A549 (cell line): Measurements from ENCODE around the gene ARMC7. TPM values are rescaled to one million over a fixed set of nuclear protein-coding genes. Genes with fewer than 3 reads are reported as not detected.

Source experiments
- ATAC-seq, 2 experiments: fragments of 200-7000 bp in 1 of 2; fragments of >200 bp in 1 of 2; cut with Nextera tagmentation in 1 of 2; cut with Tn5 transposase in 1 of 2; 3 replicates each; pipeline versions ENCODE4 v1.8.0 to v1.9.1; 2018 to 2020; ENCODE audit warnings: mild to moderate bottlenecking in 1 of 2, moderate library complexity in 1 of 2
- CTCF ChIA-PET: fragments of 300-600 bp; sonication (Branson Sonifier 250); formaldehyde crosslinking; extraction: SDS; loops from one replicate; lab custom pipeline; 2021; ENCODE audit warnings: antibody characterized with exemption, inconsistent platforms; lab: Yijun Ruan, JAX
- POLR2A ChIA-PET: fragments of 350-600 bp; formaldehyde crosslinking; extraction: SDS; loops from one replicate; lab custom pipeline; 2021; ENCODE audit warnings: antibody characterized with exemption, inconsistent platforms; lab: Yijun Ruan, JAX
- DNase-seq, 2 experiments: peaks; one replicate each; pipeline versions ENCODE4 v3.0.0 to v3.0.0-alpha.2; 2011 to 2016; ENCODE audit warnings: low read depth in 1 of 2, low spot score in 1 of 2
- FAIRE-seq: peaks from 2 replicates; lab custom pipeline; 2011; peaks lifted over from hg19 to GRCh38; lab: Jason Lieb, UNC
- H3K27ac ChIP-seq, 2 experiments: fragments of >200 bp; sonication (Bioruptor Twin); formaldehyde crosslinking; 3 replicates each; pipeline ENCODE4 v1.5.1; 2016 to 2017
- H3K4me1 ChIP-seq: fragments of >200 bp; sonication (Bioruptor Twin); formaldehyde crosslinking; 3 replicates; pipeline ENCODE4 v1.6.1; 2016
- H3K4me2 ChIP-seq: fragments of >200 bp; sonication (Bioruptor Twin); formaldehyde crosslinking; 3 replicates; pipeline ENCODE4 v1.6.1; 2016
- H3K4me3 ChIP-seq: fragments of >200 bp; sonication (Bioruptor Twin); formaldehyde crosslinking; 3 replicates; pipeline ENCODE4 v1.5.1; 2016
- H3K9me3 ChIP-seq: fragments of >200 bp; sonication (Bioruptor Twin); formaldehyde crosslinking; 3 replicates; pipeline ENCODE4 v1.6.1; 2016
- BHLHE40 ChIP-seq: IDR thresholded peaks from 2 replicates; pipeline ENCODE4 v1.6.1; 2012; ENCODE audit warnings: low read depth, low read length, inconsistent platforms
- EP300 ChIP-seq, 2 experiments: fragments of >200 bp; sonication (Bioruptor Twin); formaldehyde crosslinking; IDR thresholded peaks; 2 replicates in 1 of 2; 3 replicates in 1 of 2; pipeline ENCODE4 v1.6.1; 2016 to 2017
- FOXS1 ChIP-seq: fragments of 250-450 bp; sonication (Bioruptor Pico); IDR thresholded peaks from 2 replicates; pipeline ENCODE4 v1.5.0; 2020; ENCODE audit warnings: mild to moderate bottlenecking, moderate library complexity
- HOXB13 ChIP-seq: fragments of 250-450 bp; sonication (Bioruptor Pico); IDR thresholded peaks from 2 replicates; pipeline ENCODE4 v1.5.0; 2020; ENCODE audit warnings: low read depth, mild to moderate bottlenecking, moderate library complexity
- KDM5A ChIP-seq: fragments of 200-600 bp; sonication (generic); IDR thresholded peaks from 2 replicates; pipeline ENCODE4 v1.6.1; 2016; ENCODE audit warnings: antibody characterized with exemption, mild to moderate bottlenecking
- NR3C1 ChIP-seq: fragments of >200 bp; sonication (Bioruptor Twin); formaldehyde crosslinking; IDR thresholded peaks from 3 replicates; pipeline ENCODE4 v1.6.1; 2017
- RNF2 ChIP-seq: fragments of 200-600 bp; sonication (generic); IDR thresholded peaks from 2 replicates; pipeline ENCODE4 v1.6.1; 2016; ENCODE audit warnings: low read depth, mild to moderate bottlenecking, antibody characterized with exemption, moderate library complexity, borderline replicate concordance
- WGBS: methylation state at CpG from one replicate; pipeline ENCODE4 v1.1.6; 2017; ENCODE audit errors: missing lambda C conversion rate; 5-methylcytosine and 5-hydroxymethylcytosine counted together
- polyA plus RNA-seq, 4 experiments: library from polyadenylated mRNA; depleted of rRNA in 3 of 4; stranded (reverse); fragments of >200 nt; fragmentation: RNase III in 1 of 4; extraction: RNeasy Plus Mini Kit Qiagen cat#74134 plus additional on column Dnase treatment in 1 of 4; gene quantifications; 2 replicates in 3 of 4; 3 replicates in 1 of 4; pipeline ENCODE4 v1.2.3, GENCODE V29; 2011 to 2017
- TF ChIP-seq, protein P1 (sequence below): fragments of >200 bp; sonication (Bioruptor Twin); formaldehyde crosslinking; IDR thresholded peaks from 3 replicates; pipeline ENCODE4 v1.6.1; 2016
- TF ChIP-seq, protein P2 (sequence below): IDR thresholded peaks from 2 replicates; pipeline ENCODE4 v1.6.1; 2012
- TF ChIP-seq, protein P3 (sequence below): IDR thresholded peaks from 2 replicates; pipeline ENCODE4 v1.6.1; 2012
- TF ChIP-seq, protein P4 (sequence below): fragments of 250-450 bp; sonication (Bioruptor Pico); IDR thresholded peaks from 2 replicates; pipeline ENCODE4 v1.5.0; 2021; ENCODE audit warnings: mild to moderate bottlenecking, moderate library complexity, borderline replicate concordance
- TF ChIP-seq, protein P5 (sequence below): fragments of 200-600 bp; sonication (generic); IDR thresholded peaks from 2 replicates; pipeline ENCODE4 v1.6.1; 2016; ENCODE audit warnings: antibody characterized with exemption, mild to moderate bottlenecking, moderate library complexity

The ARMC7 gene
- polyA plus RNA-seq, 2 of the 4 experiments (the other 2 are of a cell fraction): 8.5 to 12.6 TPM

DNA sequence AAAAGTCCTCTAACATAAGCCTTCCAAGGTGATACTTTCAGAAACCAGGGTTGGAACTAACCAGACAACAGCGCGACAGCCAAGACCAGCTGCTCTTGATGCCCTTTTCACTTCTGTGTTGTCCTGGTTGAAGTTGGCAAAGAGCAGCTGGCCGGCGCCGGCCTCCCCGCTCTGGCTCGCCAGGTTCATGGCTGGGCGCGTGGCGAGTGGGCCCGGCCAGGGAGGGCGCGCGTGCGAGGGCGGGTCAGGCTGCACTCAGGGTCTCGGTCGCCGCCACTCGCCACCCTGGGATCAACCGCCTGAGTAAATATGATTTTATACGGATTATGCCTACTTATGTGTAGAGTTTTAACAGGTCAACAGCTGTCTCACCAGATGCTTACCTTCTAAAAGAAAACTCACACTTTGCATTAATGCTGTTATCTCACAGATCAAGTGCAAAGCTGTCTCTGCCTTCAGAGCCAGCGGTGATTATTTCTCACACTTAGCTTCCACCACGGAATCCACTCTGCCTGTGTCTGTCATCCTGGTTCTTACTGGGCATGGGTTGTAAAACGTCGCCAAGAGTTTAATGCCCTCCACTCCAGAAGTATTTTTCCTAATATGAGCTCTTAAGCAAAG is 49.2 kb upstream of the ARMC7 start:
- H3K4me1 ChIP-seq: no peaks in the 10 kb centered on the region
- ATAC-seq (no peak), FAIRE-seq (no peak), DNase-seq (no peak)
- no peaks in the 10 kb centered on the region for H3K9me3 ChIP-seq
- 93% methylated on average over 26 of the region's 26 CpGs for WGBS
- POLR2A ChIA-PET: interaction anchor here (0.5 to 1.6 kb wide), 9 partner anchors 13 to 201 kb away, joined by 3 to 7 read pairs (median 3); partner anchors contain the start of genes ARMC7, GGA3, JPT1 and KCTD2
- H3K4me3 ChIP-seq: no peak overlapping the region
- no peak overlapping the region for H3K4me2 ChIP-seq
- no peak overlapping the region for H3K27ac ChIP-seq
- TF ChIP-seq, protein P1, sequence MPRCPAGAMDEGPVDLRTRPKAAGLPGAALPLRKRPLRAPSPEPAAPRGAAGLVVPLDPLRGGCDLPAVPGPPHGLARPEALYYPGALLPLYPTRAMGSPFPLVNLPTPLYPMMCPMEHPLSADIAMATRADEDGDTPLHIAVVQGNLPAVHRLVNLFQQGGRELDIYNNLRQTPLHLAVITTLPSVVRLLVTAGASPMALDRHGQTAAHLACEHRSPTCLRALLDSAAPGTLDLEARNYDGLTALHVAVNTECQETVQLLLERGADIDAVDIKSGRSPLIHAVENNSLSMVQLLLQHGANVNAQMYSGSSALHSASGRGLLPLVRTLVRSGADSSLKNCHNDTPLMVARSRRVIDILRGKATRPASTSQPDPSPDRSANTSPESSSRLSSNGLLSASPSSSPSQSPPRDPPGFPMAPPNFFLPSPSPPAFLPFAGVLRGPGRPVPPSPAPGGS: no peak
- TF ChIP-seq, protein P2, sequence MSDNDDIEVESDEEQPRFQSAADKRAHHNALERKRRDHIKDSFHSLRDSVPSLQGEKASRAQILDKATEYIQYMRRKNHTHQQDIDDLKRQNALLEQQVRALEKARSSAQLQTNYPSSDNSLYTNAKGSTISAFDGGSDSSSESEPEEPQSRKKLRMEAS: no peak
- CTCF ChIA-PET: interaction anchor here (0.6 to 81.8 kb wide), 28 partner anchors 12 to 352 kb away, joined by 3 to 3429 read pairs (median 6); partner anchors contain the start of genes ARMC7, HID1, MIF4GD and NT5C

DNA sequence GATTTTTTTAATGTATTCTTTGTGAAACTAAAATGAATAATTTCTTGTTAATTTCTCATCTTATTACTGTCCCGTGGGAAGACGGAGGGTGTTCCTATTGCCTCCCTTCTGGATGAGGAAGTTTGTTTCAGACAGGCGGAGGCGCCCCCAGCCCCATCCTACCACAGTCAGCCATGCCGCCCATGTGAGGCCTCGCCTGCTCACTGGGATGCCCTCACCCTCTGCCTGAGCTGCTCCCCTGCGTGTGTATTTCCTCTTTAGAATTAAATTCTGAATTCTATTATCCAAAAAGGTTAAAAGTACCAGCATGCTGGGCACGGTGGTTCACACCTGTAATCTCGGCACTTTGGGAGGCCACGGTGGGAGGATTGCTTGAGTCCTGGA is 48.7 kb upstream of the ARMC7 start:
- ChIA-PET POLR2A (interaction anchor here (1.1 kb wide), 1 partner anchor 94 kb away, joined by 4 read pairs; the partner anchor contains the start of gene JPT1), CTCF (interaction anchor here (0.6 to 81.8 kb wide), 18 partner anchors 12 to 228 kb away, joined by 3 to 3429 read pairs (median 8); partner anchors contain the start of genes ARMC7, MIF4GD, NT5C and SLC16A5)
- Histone ChIP-seq H3K27ac (no peak overlapping the region), H3K4me2 (no peak overlapping the region), H3K9me3 (no peaks in the 10 kb centered on the region), H3K4me3 (no peak overlapping the region), H3K4me1 (no peaks in the 10 kb centered on the region)
- DNase-seq (no peak), ATAC-seq (no peak), FAIRE-seq (no peak)
- whole genome bisulfite sequencing: 95% methylated on average over 10 of the region's 10 CpGs
- TF ChIP-seq RNF2: no peak
- TF ChIP-seq FOXS1 (CRISPR knock-in tag): no peak
- TF ChIP-seq EP300 (IDR thresholded peaks at IDR 0.05): no peak
- TF ChIP-seq, protein P1: no peak
- no peak for TF ChIP-seq HOXB13 (CRISPR knock-in tag)

DNA sequence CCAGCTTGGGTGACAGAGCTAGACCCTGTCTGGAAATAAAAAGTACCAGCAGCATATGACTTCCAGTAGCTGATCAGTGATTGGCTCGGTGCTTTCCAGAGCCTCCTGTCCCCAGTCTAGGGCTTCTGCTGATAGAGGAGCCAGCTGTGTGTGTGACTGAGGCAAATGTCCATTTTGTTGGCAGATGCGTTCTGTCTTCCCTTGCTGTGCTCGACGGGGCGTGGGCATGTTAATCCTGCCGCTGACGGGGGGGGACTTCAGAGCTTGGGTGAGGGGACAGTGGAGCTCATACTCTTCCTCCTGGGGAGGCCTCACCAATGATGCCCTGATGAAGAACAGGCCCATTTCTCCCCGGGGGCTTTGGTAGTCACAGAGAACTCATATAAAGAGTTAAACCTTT is 48.2 kb upstream of the ARMC7 start:
- no peak for FAIRE-seq
- ATAC-seq: no peak
- ChIA-PET POLR2A (no interaction called here), CTCF (interaction anchor here (0.8 to 81.8 kb wide), 11 partner anchors 13 to 227 kb away, joined by 3 to 3429 read pairs (median 27); partner anchors contain the start of genes ARMC7, MIF4GD, NT5C and SLC16A5)
- H3K27ac ChIP-seq: no peak overlapping the region
- H3K4me2 ChIP-seq: no peak overlapping the region
- H3K4me1 ChIP-seq: no peaks in the 10 kb centered on the region
- no peak for DNase-seq
- H3K9me3 ChIP-seq: no peaks in the 10 kb centered on the region
- 96% methylated on average over 8 of the region's 8 CpGs for WGBS
- TF ChIP-seq, protein P3, sequence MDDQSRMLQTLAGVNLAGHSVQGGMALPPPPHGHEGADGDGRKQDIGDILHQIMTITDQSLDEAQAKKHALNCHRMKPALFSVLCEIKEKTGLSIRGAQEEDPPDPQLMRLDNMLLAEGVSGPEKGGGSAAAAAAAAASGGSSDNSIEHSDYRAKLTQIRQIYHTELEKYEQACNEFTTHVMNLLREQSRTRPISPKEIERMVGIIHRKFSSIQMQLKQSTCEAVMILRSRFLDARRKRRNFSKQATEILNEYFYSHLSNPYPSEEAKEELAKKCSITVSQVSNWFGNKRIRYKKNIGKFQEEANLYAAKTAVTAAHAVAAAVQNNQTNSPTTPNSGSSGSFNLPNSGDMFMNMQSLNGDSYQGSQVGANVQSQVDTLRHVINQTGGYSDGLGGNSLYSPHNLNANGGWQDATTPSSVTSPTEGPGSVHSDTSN: no peak
- TF ChIP-seq, protein P4, sequence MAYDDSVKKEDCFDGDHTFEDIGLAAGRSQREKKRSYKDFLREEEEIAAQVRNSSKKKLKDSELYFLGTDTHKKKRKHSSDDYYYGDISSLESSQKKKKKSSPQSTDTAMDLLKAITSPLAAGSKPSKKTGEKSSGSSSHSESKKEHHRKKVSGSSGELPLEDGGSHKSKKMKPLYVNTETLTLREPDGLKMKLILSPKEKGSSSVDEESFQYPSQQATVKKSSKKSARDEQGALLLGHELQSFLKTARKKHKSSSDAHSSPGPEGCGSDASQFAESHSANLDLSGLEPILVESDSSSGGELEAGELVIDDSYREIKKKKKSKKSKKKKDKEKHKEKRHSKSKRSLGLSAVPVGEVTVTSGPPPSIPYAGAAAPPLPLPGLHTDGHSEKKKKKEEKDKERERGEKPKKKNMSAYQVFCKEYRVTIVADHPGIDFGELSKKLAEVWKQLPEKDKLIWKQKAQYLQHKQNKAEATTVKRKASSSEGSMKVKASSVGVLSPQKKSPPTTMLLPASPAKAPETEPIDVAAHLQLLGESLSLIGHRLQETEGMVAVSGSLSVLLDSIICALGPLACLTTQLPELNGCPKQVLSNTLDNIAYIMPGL (CRISPR knock-in tag): no peak
- no peak overlapping the region for H3K4me3 ChIP-seq

DNA sequence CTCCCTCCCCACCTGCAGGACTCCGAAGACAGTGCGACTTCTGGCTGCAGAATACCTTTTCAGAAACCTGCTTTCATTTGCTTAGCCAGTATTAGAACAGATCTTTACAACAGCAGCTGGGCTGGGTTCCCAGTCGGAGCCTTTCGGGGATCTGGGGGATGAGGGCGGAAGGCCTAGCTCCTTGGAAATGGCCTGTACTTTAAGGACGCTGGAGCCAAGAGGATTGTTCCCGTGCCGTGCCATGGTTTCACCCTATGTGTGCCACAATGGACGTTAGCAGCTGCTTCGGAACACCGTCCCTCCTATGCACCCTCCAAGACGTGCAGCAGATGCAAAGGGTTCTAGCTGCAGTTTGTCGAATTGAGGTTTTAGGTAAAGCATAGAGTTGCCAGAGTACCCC is 46.6 kb upstream of the ARMC7 start:
- POLR2A ChIA-PET: interaction anchor here (1.1 kb wide), 1 partner anchor 91 kb away, joined by 4 read pairs; the partner anchor contains the start of gene JPT1

More for the DNA sequence above, 46.6 kb upstream of the ARMC7 start:
- CTCF ChIA-PET: interaction anchor here (0.6 to 81.8 kb wide), 11 partner anchors 10 to 339 kb away, joined by 3 to 3429 read pairs (median 4); partner anchors contain the start of genes ARMC7, ATP5PD, KCTD2 and NT5C
- H3K4me2 ChIP-seq: no peak overlapping the region
- 88% methylated on average over 13 of the region's 13 CpGs for WGBS
- TF ChIP-seq, protein P5, sequence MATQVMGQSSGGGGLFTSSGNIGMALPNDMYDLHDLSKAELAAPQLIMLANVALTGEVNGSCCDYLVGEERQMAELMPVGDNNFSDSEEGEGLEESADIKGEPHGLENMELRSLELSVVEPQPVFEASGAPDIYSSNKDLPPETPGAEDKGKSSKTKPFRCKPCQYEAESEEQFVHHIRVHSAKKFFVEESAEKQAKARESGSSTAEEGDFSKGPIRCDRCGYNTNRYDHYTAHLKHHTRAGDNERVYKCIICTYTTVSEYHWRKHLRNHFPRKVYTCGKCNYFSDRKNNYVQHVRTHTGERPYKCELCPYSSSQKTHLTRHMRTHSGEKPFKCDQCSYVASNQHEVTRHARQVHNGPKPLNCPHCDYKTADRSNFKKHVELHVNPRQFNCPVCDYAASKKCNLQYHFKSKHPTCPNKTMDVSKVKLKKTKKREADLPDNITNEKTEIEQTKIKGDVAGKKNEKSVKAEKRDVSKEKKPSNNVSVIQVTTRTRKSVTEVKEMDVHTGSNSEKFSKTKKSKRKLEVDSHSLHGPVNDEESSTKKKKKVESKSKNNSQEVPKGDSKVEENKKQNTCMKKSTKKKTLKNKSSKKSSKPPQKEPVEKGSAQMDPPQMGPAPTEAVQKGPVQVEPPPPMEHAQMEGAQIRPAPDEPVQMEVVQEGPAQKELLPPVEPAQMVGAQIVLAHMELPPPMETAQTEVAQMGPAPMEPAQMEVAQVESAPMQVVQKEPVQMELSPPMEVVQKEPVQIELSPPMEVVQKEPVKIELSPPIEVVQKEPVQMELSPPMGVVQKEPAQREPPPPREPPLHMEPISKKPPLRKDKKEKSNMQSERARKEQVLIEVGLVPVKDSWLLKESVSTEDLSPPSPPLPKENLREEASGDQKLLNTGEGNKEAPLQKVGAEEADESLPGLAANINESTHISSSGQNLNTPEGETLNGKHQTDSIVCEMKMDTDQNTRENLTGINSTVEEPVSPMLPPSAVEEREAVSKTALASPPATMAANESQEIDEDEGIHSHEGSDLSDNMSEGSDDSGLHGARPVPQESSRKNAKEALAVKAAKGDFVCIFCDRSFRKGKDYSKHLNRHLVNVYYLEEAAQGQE: no peak
- TF ChIP-seq BHLHE40 (no peak), NR3C1 (no peak), KDM5A (no peak), HOXB13 (CRISPR knock-in tag) (no peak)
- FAIRE-seq: no peak
- H3K4me3 ChIP-seq: no peak overlapping the region
- DNase-seq: no peak
- ATAC-seq: peak; percentile 7 to 26; a peak in 1 of 6 replicates
- no peaks in the 10 kb centered on the region for H3K9me3 ChIP-seq
- no peak overlapping the region for H3K27ac ChIP-seq
- no peaks in the 10 kb centered on the region for H3K4me1 ChIP-seq
